ENCODE data around the gene ZP1.
"Not testable (repeated sequence)": the region's sequence is repeated elsewhere in the genome, so short reads cannot be mapped to it uniquely, and the experiment has no call there.

The ZP1 gene

DNA sequence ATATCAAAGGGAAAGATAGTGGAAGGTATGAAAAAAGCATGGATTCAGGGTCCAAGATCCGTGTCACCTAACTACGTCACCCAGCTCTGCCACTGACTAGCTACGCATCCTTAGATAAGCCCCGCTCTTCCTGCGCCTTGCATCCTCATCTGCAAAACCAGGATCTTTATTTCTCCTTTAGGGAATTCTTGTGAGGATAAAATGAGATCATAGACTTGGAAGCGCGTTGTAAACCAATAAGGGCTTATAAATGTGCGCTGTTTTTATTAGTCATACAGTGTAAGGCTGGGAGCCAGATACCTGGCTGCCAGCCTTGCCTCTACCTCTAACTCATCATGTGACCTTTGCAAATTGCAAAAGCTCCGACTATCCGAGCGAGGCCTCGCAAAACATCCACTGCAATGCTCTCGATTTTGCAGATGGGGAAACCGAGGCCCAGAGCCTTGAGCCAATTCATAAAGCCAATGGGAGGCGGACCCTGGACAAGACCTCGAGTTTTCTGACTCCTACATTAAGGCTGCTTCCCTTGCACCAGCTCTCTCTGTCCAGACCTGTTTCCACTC is 38.3 kb downstream of the ZP1 start:
- in situ Hi-C loops (cut with MboI; ENCODE audit: low sequenced_read_pairs) = no loop called here

GRCh38 chr11:60906132-60906972 is 39.0 kb downstream of the ZP1 start, which contains the start of gene PRPF19:
Gene PRPF19 (minus strand): TSS chr11:60906585. CDS start chr11:60906382, 203 bp downstream.
- in situ Hi-C loops (cut with MboI; ENCODE audit: low sequenced_read_pairs) = no loop called here

DNA sequence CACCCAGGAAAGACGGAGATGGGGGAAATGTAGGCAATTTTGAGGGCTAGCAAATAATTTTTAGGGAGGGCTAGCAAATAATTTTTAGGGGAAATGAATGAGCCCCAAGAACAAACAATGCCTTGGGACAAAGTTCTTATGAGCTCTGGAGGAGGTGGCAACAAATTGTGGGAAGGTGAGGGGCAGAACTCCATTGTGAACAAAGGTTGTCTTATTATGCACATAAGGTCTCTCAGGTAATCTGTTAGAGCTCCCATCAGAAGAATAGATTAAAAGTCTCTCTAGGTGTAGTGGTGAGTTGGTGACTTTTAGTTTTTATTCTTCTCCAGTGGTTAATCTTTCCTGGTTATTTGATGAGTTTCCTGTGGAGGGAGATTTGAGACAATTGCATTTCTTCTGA is 41.5 kb downstream of the ZP1 start:
- in situ Hi-C loops (cut with MboI; ENCODE audit: low sequenced_read_pairs) = no loop called here

GRCh38 chr11:60909680-60910280 is 42.4 kb downstream of the ZP1 start:
- in situ Hi-C loops (cut with MboI; ENCODE audit: low sequenced_read_pairs) = not testable (repeated sequence)

DNA sequence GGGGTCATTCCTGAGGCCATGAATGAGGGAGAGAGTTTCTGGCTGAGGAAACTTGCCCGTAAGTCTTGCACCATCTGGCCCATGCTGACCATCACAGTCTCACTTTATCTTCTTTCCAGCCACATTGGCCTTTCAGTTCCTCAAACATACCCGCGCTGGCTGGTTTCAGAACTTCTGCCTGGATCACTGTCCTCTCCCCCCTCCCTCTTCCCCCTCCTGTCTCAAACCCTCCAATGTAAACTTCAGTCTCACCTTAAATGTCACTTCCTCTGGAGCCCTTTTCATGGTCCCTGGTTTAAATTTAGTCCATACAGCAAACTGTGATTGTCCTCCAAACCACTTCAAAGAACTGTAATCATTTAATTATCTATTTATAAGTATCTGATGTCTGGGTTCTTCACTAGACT is 42.9 kb downstream of the ZP1 start:
- in situ Hi-C loops (cut with MboI; ENCODE audit: low sequenced_read_pairs) = no loop called here

DNA sequence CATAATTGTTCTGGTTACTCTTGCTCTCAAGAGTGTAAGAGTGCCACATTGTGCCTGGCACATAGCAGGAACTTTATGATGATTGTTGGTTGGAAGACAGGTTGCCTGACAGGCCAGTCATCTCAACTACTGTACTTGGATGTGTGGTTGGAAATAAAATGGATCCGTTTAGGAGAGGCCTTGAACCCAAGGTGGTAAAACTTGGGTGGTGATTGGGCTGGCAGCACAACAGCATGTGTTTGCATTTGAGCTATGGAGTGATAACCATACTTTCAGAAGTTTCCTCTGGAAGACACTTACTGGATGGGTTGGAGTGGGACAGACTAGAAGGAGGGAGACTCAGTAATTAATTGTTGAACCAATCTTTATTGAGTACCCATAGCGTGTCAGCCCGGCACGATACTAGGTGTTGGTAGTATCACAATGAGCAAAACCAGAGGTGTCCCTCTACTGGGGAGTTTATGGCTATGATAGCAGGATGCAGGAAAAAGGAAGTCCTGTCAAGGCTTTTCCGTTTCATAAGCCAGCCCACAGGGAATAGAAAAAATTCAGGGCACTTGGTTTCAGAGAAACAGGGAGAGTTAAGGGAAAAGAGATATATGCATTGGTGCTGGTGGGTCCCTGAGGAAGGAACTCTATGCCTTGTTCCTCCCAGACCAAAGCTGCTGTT is 43.5 kb downstream of the ZP1 start:
- in situ Hi-C loops (cut with MboI; ENCODE audit: low sequenced_read_pairs) = no loop called here

DNA sequence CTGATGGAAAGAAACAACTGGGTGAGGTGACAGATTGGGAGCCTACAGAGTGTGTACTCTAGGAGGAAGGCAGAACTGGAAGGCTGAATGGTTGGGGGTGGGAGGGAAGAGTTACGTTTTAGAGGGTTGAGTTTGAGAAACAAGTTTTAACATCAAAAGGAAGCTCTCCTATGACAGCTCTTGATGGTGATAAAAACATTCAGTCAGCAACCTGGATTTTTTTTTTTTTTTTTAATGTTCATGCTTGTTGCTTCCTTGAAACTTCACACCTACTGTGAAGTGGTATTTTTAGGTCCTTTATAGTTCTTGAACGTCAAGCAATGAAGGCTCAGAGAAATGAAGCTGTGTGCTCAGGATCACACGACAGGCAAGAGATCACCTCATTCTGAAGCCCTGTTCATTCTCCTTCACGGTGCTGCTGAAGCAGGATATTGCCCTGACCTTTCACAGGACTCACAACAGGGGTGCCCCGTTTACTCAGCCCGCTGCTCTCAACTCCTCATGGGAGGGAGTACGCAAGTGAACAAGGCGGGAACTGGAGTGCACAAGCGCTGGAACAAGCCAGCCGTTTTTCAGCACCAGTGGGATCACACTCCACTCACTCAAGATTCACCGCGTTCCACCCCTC is 45.0 kb downstream of the ZP1 start:
- in situ Hi-C loops (cut with MboI; ENCODE audit: low sequenced_read_pairs) = no loop called here

DNA sequence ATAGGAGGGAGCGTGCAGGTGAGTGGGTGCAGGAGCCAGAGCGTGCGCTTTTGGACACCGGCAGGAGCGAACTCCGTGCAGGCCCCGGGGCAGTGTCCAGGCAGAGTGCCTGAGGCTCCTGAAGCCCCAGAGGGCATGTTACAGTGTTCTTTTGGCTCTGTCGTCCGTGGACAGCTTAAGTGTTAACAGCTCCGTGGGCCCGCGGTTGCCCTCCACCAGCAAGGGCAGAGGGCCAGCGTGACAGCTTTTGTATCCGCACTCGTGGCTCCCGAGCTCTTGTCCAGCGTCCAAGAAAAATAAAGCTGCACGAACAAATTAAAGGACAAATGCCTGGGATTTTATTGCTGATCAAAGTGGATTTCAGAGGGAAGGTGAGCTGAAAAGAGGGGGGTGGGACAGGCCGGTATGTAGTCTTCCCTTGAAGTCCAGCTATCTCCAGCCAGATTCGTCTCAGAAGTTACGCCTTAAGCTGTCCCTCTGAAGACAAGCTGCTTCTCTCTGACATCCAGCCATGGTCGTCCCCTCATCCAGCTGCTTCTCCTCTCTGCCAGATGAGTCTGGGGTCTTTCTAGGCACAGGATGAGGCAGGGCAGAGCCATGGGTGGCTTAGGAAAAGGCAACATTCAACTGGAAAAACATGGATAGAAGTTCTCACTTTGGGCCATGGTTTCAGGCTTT is 45.6 kb downstream of the ZP1 start:
- in situ Hi-C loops (cut with MboI; ENCODE audit: low sequenced_read_pairs) = no loop called here

DNA sequence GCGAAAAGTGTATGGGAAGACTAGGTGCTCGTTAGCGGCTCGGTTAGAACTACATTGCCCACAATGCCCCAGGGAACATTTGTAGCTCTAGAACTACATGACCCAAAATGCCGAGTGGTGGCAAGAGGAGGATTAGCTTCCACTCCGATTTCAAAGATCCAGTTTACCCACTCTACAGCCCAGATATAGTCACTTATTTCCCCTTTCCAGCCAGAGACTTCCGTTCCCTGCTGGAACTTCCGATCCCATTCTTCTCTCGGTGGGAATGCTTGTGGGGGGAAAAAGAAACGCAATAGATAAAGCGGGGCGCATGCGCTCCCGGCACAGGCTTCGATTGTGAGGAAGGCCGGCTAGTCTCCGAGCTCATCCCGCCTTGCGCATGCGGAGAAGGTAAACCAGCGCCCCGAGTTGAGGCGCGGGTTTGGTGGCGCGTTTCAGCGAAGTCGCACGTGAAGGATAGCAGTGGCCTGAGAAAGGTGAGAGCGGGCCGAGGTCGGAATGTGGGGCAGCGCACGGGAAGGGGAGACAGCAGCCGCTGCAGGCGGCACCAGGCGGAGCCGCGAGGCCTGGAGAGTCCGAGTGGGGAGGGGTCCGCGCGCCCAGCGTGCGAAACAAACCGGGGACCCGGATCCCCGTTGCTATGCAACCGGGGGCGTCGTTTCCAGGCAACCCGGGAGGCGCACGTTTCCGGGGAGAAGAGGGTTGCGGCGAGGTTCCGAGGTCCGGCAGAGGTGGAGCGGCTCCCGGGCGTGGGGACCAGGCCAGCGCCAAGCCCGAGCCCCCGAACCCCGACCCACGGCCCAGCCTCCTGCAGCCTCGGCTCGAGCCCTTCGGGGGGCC is 46.7 kb downstream of the ZP1 start, which contains the start of gene TMEM109:
Gene TMEM109, plus strand, starts transcription at position 366 of the 840 bp plus-strand sequence. CDS start 5,536 bp downstream, outside the sequence.
- in situ Hi-C loops (cut with MboI; ENCODE audit: low sequenced_read_pairs) = no loop called here

- in situ Hi-C loops (cut with MboI; ENCODE audit: low sequenced_read_pairs) = no loop called here
Observed at GRCh38 chr11:60914633-60915247, 47.4 kb downstream of the ZP1 start.

GRCh38 chr11:60915248-60915914 is 48.0 kb downstream of the ZP1 start:
- in situ Hi-C loops (cut with MboI; ENCODE audit: low sequenced_read_pairs) = no loop called here

GRCh38 chr11:60916669-60917206 is 49.4 kb downstream of the ZP1 start:
- in situ Hi-C loops (cut with MboI; ENCODE audit: low sequenced_read_pairs) = no loop called here

- in situ Hi-C loops (cut with MboI; ENCODE audit: low sequenced_read_pairs) = no loop called here
Observed at GRCh38 chr11:60917267-60917666, 49.9 kb downstream of the ZP1 start.

DNA sequence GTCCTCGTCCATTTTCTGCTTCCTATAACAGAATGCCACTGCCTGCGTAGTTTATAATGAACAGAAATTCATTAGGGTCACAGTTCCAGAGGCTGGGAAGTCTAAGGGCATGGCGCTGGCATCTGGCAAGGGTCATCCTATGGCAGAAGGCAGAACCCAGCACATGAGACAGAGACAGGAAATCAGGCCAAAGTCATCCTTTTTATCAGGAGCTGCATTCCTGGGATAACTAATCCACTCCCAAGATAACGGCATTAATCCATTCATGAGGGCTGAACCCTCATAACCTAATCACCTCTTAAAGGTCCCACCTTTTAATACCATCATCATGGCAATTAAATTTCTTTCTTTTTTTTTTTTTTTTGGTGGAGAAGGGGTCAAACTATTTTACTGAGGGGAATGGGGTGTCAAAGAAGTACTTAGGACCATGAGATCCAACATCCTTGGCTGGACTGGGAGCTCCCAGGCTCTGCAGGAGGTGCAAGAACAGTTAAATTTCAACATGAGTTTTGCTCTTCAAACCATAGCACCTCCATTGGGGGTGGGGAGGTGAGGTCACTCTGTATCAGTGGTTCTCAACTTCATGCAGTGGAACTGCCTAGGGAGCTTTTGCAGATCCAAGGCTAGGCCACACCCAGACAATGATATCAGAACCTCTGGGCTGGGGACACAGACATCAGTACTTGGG is 51.1 kb downstream of the ZP1 start:
- in situ Hi-C loops (cut with MboI; ENCODE audit: low sequenced_read_pairs) = no loop called here

DNA sequence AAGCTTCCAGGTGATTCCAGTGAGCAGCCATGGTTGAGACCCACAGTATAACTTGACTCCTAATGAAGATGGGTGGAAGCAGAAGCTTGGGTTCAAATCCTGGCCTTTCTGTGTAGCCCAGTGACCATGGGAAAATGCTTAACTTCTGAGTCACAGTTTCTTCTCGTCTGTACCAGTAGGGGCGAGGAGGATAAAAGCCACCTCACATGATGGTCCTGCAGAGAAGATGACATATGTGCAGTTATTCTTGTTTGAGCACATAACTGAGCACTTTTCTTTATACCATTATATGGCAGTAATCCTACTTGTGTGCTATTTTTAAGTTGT is 51.6 kb downstream of the ZP1 start:
- in situ Hi-C loops (cut with MboI; ENCODE audit: low sequenced_read_pairs) = no loop called here

GRCh38 chr11:60919320-60919719 is 52.0 kb downstream of the ZP1 start:
- in situ Hi-C loops (cut with MboI; ENCODE audit: low sequenced_read_pairs) = no loop called here

DNA sequence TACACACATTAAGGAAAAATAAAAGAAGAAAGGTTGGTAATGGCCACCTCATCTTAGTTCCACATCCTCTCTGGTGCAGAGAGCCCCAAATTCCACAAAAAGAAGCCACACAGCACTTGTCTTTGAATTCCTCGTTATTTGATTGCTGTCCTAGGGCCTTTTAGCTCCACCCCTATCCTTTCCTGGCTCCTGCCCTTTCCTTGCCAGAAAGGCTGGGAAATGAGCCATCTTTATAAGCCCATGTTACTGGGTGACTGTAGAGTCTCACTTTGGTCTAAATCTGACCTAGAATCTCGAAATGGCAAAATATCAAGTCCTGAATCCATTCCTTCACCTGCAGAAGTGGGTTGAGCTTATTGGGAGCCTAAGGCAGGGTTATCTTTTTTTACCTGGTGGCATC is 52.6 kb downstream of the ZP1 start:
- in situ Hi-C loops (cut with MboI; ENCODE audit: low sequenced_read_pairs) = no loop called here

GRCh38 chr11:60921259-60921658 is 53.9 kb downstream of the ZP1 start:
- in situ Hi-C loops (cut with MboI; ENCODE audit: low sequenced_read_pairs) = no loop called here

Data from HL-60/S4 treated with phorbol 12-myristate 13-acetate at 8.2 ng/mL for 4 days and 3 days (cell line).